Neural crest cell (in vitro differentiated cells): Measurements from ENCODE around the gene KLF1. TPM values are rescaled to one million over a fixed set of nuclear protein-coding genes. Genes with fewer than 3 reads are reported as not detected.
A peak's percentile ranks its signal among the peaks of the same experiment; 100 is the strongest.

ENCODE experiments used
- DNase-seq: peaks from one replicate; pipeline ENCODE4 v3.0.0; 2021; ENCODE audit warnings: low read depth, mixed read lengths, low spot score
- H3K27ac Mint-ChIP-seq: one replicate; pipeline ENCODE4 v1.8.0; 2021; ENCODE audit warnings: mild to moderate bottlenecking, mixed read lengths; ENCODE audit not compliant: unreplicated experiment
- H3K27me3 Mint-ChIP-seq: 2 replicates; pipeline ENCODE4 v1.8.0; 2021; ENCODE audit warnings: low read depth, mild to moderate bottlenecking, mixed read lengths
- H3K36me3 Mint-ChIP-seq: 2 replicates; pipeline ENCODE4 v1.8.0; 2021; ENCODE audit warnings: low read depth, mild to moderate bottlenecking, mixed read lengths
- H3K4me1 Mint-ChIP-seq: 2 replicates; pipeline ENCODE4 v1.8.0; 2021; ENCODE audit warnings: mixed read lengths
- H3K4me3 Mint-ChIP-seq: one replicate; pipeline ENCODE4 v1.8.0; 2021; ENCODE audit warnings: mild to moderate bottlenecking, mixed read lengths
- H3K9me3 Mint-ChIP-seq: 2 replicates; pipeline ENCODE4 v1.8.0; 2021; ENCODE audit warnings: mixed read lengths
- CTCF ChIP-seq: fragments of 200-600 bp; sonication (generic); conservative IDR thresholded peaks from 2 replicates; pipeline ENCODE4 v1.5.0; 2021; ENCODE audit warnings: antibody characterized with exemption, mild to moderate bottlenecking
- long read RNA-seq: library from polyadenylated mRNA; unstranded; transcript quantifications from one replicate; pipeline ENCODE4 v2.0.0, GENCODE V29; 2020
- total RNA-seq: library from RNA; stranded (reverse); gene quantifications from 2 replicates; pipeline ENCODE4 v1.2.1, GENCODE V29; 2021

The KLF1 gene
- total RNA-seq, result 0.18 TPM in 1 of 2 replicates, not detected in the other
- long read RNA-seq, result 0 reads

- Mint-ChIP-seq H3K4me1 (peaks cover 27% of the 10 kb centered on the region), H3K27me3 (peaks cover 68% of the 10 kb centered on the region), H3K9me3 (no peaks in the 10 kb centered on the region), H3K27ac (no peak within 1 kb of the TSS), H3K36me3 (no peaks in the 10 kb centered on the region), H3K4me3 (peak within 1 kb of the TSS; percentile 69)
- DNase-seq, result no peak
- TF ChIP-seq CTCF, result no peak
Measured at GRCh38 chr19:12886969-12887747, at the start of gene KLF1. Gene KLF1 (minus strand): TSS chr19:12887201. CDS start chr19:12887140, 61 bp downstream.

- Mint-ChIP-seq H3K4me3 (peak overlapping the region; percentile 75), H3K36me3 (peaks cover 29% of the 10 kb centered on the region), H3K9me3 (no peaks in the 10 kb centered on the region), H3K4me1 (peaks cover 53% of the 10 kb centered on the region), H3K27me3 (peaks cover 6% of the 10 kb centered on the region), H3K27ac (no peak overlapping the region)
- TF ChIP-seq CTCF, result no peak
- no peak for DNase-seq
Measured at GRCh38 chr19:12936582-12936981, 49.6 kb upstream of the KLF1 start.

- DNase-seq, result no peak
- Mint-ChIP-seq H3K4me3 (peak overlapping the region; percentile 85), H3K36me3 (peaks cover 21% of the 10 kb centered on the region), H3K4me1 (peaks cover 46% of the 10 kb centered on the region), H3K9me3 (no peaks in the 10 kb centered on the region), H3K27ac (no peak overlapping the region), H3K27me3 (peaks cover 6% of the 10 kb centered on the region)
- no peak for TF ChIP-seq CTCF
Measured at GRCh38 chr19:12935071-12935470, 48.1 kb upstream of the KLF1 start.

- peaks cover 31% of the 10 kb centered on the region for H3K4me1 Mint-ChIP-seq
- H3K4me3 Mint-ChIP-seq, result peak within 1 kb of the TSS; percentile 99
- peak; percentile 73 for DNase-seq
Measured at GRCh38 chr19:12933287-12934072, 46.5 kb upstream of the KLF1 start, which contains the start of gene FARSA. Gene FARSA (minus strand): TSS chr19:12933711. CDS start chr19:12933696, 15 bp downstream.

More at GRCh38 chr19:12933287-12934072, 46.5 kb upstream of the KLF1 start, which contains the start of gene FARSA:
- Mint-ChIP-seq H3K36me3 (peaks cover 12% of the 10 kb centered on the region), H3K27ac (peak within 1 kb of the TSS; percentile 97), H3K27me3 (peaks cover 4% of the 10 kb centered on the region), H3K9me3 (no peaks in the 10 kb centered on the region)
- no peak for TF ChIP-seq CTCF
